Measurements from ENCODE around the gene SERINC2.

Gene SERINC2

DNA sequence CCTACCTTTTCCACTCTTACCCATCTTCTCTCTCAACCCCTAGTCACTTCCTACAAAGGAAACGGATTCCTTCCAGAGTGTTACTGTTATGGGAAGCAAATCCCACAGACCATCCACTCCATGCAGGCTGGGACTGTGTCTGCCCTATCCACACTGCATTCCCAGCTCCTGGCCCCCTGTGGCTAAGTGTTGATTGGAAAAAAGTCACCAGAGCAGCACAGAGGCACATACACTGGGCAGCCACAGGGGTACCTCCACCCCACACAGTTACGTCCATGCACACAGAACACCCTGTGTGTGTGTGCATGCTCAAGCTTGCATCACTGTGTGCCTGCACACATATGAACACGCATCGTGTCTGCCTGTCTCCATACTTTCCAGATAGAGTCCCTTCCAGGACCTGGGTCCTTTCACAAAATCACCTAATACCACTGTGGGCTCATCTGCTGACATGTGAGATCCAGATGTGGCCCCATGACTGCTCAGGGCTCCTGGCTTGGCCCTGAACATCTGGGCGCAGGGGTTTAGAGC is 4.2 kb upstream of the SERINC2 start:
- no peak for ATAC-seq
- TF ChIP-seq, protein P1, sequence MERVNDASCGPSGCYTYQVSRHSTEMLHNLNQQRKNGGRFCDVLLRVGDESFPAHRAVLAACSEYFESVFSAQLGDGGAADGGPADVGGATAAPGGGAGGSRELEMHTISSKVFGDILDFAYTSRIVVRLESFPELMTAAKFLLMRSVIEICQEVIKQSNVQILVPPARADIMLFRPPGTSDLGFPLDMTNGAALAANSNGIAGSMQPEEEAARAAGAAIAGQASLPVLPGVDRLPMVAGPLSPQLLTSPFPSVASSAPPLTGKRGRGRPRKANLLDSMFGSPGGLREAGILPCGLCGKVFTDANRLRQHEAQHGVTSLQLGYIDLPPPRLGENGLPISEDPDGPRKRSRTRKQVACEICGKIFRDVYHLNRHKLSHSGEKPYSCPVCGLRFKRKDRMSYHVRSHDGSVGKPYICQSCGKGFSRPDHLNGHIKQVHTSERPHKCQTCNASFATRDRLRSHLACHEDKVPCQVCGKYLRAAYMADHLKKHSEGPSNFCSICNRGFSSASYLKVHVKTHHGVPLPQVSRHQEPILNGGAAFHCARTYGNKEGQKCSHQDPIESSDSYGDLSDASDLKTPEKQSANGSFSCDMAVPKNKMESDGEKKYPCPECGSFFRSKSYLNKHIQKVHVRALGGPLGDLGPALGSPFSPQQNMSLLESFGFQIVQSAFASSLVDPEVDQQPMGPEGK (CRISPR knock-in tag; IDR thresholded peaks at IDR 0.05; ENCODE audit: borderline replicate concordance), result no peak
- TF ChIP-seq RARB (CRISPR knock-in tag; IDR thresholded peaks at IDR 0.05) (no peak), ZFP3 (CRISPR knock-in tag; IDR thresholded peaks at IDR 0.05) (no peak), TOX (CRISPR knock-in tag; IDR thresholded peaks at IDR 0.05; ENCODE audit: borderline replicate concordance) (no peak), ZNF70 (CRISPR knock-in tag; IDR thresholded peaks at IDR 0.05) (no peak), ARNTL (CRISPR knock-in tag; IDR thresholded peaks at IDR 0.05; ENCODE audit: borderline replicate concordance, low read depth) (no peak), ZFP30 (CRISPR knock-in tag; IDR thresholded peaks at IDR 0.05) (no peak), SNAI2 (CRISPR knock-in tag; IDR thresholded peaks at IDR 0.05) (no peak), BACH2 (CRISPR knock-in tag; IDR thresholded peaks at IDR 0.05; ENCODE audit: borderline replicate concordance) (no peak), CSDC2 (CRISPR knock-in tag; IDR thresholded peaks at IDR 0.05) (no peak), PPARA (CRISPR knock-in tag; IDR thresholded peaks at IDR 0.05; ENCODE audit: borderline replicate concordance) (no peak), ISL1 (CRISPR knock-in tag; IDR thresholded peaks at IDR 0.05) (no peak), ZC3H10 (CRISPR knock-in tag; IDR thresholded peaks at IDR 0.05) (no peak), ESRRG (CRISPR knock-in tag; IDR thresholded peaks at IDR 0.05) (no peak), ZNF565 (CRISPR knock-in tag; conservative IDR thresholded peaks at IDR 0.05; ENCODE audit: low read depth) (no peak)
- TF ChIP-seq, protein P2, sequence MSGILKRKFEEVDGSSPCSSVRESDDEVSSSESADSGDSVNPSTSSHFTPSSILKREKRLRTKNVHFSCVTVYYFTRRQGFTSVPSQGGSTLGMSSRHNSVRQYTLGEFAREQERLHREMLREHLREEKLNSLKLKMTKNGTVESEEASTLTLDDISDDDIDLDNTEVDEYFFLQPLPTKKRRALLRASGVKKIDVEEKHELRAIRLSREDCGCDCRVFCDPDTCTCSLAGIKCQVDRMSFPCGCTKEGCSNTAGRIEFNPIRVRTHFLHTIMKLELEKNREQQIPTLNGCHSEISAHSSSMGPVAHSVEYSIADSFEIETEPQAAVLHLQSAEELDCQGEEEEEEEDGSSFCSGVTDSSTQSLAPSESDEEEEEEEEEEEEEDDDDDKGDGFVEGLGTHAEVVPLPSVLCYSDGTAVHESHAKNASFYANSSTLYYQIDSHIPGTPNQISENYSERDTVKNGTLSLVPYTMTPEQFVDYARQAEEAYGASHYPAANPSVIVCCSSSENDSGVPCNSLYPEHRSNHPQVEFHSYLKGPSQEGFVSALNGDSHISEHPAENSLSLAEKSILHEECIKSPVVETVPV (CRISPR knock-in tag; IDR thresholded peaks at IDR 0.05), result no peak
- TF ChIP-seq, protein P3, sequence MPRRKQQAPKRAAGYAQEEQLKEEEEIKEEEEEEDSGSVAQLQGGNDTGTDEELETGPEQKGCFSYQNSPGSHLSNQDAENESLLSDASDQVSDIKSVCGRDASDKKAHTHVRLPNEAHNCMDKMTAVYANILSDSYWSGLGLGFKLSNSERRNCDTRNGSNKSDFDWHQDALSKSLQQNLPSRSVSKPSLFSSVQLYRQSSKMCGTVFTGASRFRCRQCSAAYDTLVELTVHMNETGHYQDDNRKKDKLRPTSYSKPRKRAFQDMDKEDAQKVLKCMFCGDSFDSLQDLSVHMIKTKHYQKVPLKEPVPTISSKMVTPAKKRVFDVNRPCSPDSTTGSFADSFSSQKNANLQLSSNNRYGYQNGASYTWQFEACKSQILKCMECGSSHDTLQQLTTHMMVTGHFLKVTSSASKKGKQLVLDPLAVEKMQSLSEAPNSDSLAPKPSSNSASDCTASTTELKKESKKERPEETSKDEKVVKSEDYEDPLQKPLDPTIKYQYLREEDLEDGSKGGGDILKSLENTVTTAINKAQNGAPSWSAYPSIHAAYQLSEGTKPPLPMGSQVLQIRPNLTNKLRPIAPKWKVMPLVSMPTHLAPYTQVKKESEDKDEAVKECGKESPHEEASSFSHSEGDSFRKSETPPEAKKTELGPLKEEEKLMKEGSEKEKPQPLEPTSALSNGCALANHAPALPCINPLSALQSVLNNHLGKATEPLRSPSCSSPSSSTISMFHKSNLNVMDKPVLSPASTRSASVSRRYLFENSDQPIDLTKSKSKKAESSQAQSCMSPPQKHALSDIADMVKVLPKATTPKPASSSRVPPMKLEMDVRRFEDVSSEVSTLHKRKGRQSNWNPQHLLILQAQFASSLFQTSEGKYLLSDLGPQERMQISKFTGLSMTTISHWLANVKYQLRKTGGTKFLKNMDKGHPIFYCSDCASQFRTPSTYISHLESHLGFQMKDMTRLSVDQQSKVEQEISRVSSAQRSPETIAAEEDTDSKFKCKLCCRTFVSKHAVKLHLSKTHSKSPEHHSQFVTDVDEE (CRISPR knock-in tag; IDR thresholded peaks at IDR 0.05), result no peak
- TF ChIP-seq, protein P4, sequence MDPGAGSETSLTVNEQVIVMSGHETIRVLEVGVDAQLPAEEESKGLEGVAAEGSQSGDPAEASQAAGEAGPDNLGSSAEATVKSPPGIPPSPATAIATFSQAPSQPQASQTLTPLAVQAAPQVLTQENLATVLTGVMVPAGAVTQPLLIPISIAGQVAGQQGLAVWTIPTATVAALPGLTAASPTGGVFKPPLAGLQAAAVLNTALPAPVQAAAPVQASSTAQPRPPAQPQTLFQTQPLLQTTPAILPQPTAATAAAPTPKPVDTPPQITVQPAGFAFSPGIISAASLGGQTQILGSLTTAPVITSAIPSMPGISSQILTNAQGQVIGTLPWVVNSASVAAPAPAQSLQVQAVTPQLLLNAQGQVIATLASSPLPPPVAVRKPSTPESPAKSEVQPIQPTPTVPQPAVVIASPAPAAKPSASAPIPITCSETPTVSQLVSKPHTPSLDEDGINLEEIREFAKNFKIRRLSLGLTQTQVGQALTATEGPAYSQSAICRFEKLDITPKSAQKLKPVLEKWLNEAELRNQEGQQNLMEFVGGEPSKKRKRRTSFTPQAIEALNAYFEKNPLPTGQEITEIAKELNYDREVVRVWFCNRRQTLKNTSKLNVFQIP (CRISPR knock-in tag; IDR thresholded peaks at IDR 0.05; ENCODE audit: borderline replicate concordance, low read depth), result no peak
- TF ChIP-seq, protein P5, sequence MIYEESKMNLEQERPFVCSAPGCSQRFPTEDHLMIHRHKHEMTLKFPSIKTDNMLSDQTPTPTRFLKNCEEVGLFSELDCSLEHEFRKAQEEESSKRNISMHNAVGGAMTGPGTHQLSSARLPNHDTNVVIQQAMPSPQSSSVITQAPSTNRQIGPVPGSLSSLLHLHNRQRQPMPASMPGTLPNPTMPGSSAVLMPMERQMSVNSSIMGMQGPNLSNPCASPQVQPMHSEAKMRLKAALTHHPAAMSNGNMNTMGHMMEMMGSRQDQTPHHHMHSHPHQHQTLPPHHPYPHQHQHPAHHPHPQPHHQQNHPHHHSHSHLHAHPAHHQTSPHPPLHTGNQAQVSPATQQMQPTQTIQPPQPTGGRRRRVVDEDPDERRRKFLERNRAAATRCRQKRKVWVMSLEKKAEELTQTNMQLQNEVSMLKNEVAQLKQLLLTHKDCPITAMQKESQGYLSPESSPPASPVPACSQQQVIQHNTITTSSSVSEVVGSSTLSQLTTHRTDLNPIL (CRISPR knock-in tag; IDR thresholded peaks at IDR 0.05; ENCODE audit: low read depth), result no peak

DNA sequence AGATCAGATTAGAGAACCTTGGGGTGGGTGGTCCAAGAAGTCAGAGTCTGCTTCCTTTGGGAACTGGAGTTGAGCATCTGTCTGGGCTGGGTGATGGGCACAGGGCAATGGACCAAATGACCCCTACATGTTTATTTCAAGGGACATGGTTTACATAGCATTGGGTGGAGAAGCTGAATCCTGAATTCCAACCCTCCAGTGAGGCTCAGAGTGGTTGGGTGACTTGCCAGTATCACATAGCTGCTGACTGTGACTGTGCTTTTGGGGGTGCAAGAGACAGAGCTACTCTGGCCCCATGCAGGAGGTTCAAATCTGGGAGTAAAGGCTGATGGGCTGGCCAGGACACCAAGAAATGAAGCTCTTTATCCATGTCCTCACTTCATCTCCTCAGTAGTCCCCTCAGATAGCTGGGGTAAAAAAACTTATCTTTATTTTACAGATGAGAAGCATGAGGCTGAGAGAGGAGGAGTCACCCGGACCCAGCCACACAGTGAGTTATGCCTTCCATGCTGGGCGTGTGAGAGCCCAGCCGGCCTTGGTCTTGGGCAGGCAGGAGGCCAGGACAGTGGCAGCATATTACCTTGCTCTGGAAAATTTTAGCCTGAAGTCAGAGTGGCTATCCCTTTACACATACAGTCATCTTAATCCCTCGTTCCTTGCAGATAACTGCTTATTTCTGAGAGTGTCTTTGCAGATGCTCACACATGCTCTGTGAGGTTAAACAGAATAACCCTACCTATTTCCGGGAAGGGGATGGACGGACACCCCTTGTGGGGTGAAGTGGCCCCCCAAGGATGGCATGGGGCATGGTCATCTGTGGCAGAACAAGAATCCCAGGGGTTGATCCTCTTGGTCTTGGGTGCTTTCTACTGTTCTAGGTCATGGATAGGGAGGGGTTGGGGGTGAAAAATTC is 2.8 kb upstream of the SERINC2 start:
- TF ChIP-seq, protein P5 (CRISPR knock-in tag; IDR thresholded peaks at IDR 0.05; ENCODE audit: low read depth), result no peak
- TF ChIP-seq ARNTL (CRISPR knock-in tag; IDR thresholded peaks at IDR 0.05; ENCODE audit: borderline replicate concordance, low read depth) (no peak), TOX (CRISPR knock-in tag; IDR thresholded peaks at IDR 0.05; ENCODE audit: borderline replicate concordance) (no peak), ZFP30 (CRISPR knock-in tag; IDR thresholded peaks at IDR 0.05) (no peak), ZFP3 (CRISPR knock-in tag; IDR thresholded peaks at IDR 0.05) (no peak), SNAI2 (CRISPR knock-in tag; IDR thresholded peaks at IDR 0.05) (no peak), CSDC2 (CRISPR knock-in tag; IDR thresholded peaks at IDR 0.05) (no peak), ZC3H10 (CRISPR knock-in tag; IDR thresholded peaks at IDR 0.05) (no peak), RARB (CRISPR knock-in tag; IDR thresholded peaks at IDR 0.05) (no peak), TCF4 (CRISPR knock-in tag; IDR thresholded peaks at IDR 0.05; ENCODE audit: borderline replicate concordance) (no peak)
- TF ChIP-seq, protein P2 (CRISPR knock-in tag; IDR thresholded peaks at IDR 0.05), result no peak
- TF ChIP-seq, protein P4 (CRISPR knock-in tag; IDR thresholded peaks at IDR 0.05; ENCODE audit: borderline replicate concordance, low read depth), result no peak
- no peak for ATAC-seq
